Lung (tissue), 16 donors: Measurements from ENCODE around the gene ARHGEF1. TPM values are rescaled to one million over a fixed set of nuclear protein-coding genes. Genes with fewer than 3 reads are reported as not detected.

ENCODE experiments used
- ATAC-seq: fragments of 200-7000 bp; cut with Tn5 transposase; one replicate; pipeline ENCODE4 v1.9.1; 2020; ENCODE audit warnings: moderate number of reproducible peaks; ENCODE audit not compliant: insufficient read depth, low FRiP score
- DNase-seq, 3 donors: peaks; one replicate each; pipeline ENCODE4 v3.0.0-alpha.2; 2013 to 2017
- H3K27ac ChIP-seq, 2 donors: one replicate each; pipeline ENCODE4 v1.5.1; 2013; ENCODE audit warnings: mild to moderate bottlenecking in 2 of 2, moderate library complexity in 2 of 2, control low read depth in 1 of 2, inconsistent platforms in 1 of 2, low read depth in 1 of 2, low read length in 1 of 2
- H3K27me3 ChIP-seq, 3 donors: one replicate each; pipeline ENCODE4 v1.5.1; 2013; ENCODE audit warnings: low read length in 2 of 3; ENCODE audit not compliant: control insufficient read depth in 3 of 3, insufficient read depth in 3 of 3
- H3K36me3 ChIP-seq, 4 donors: one replicate each; pipeline ENCODE4 v1.5.1; 2013; ENCODE audit warnings: low read length in 4 of 4, mild to moderate bottlenecking in 1 of 4, moderate library complexity in 1 of 4; ENCODE audit not compliant: control insufficient read depth in 4 of 4, insufficient read depth in 4 of 4
- H3K4me1 ChIP-seq, 5 donors: one replicate each; pipeline ENCODE4 v1.5.1; 2013; ENCODE audit warnings: low read length in 5 of 5, mild to moderate bottlenecking in 2 of 5, moderate library complexity in 1 of 5; ENCODE audit not compliant: control insufficient read depth in 5 of 5, insufficient read depth in 5 of 5
- H3K4me3 ChIP-seq: one replicate; pipeline ENCODE4 v1.5.1; 2013; ENCODE audit warnings: mild to moderate bottlenecking, control low read depth, moderate library complexity
- H3K9ac ChIP-seq, 2 donors: one replicate each; pipeline ENCODE4 v1.5.1; 2013; ENCODE audit warnings: low read length in 2 of 2, control low read depth in 1 of 2; ENCODE audit not compliant: insufficient read depth in 1 of 2
- H3K9me3 ChIP-seq, 4 donors: one replicate each; pipeline ENCODE4 v1.5.1; 2013; ENCODE audit warnings: low read length in 3 of 4, mild to moderate bottlenecking in 1 of 4, moderate library complexity in 1 of 4; ENCODE audit not compliant: control insufficient read depth in 4 of 4, insufficient read depth in 3 of 4
- CTCF ChIP-seq: IDR thresholded peaks from 2 replicates; pipeline ENCODE4 v1.5.1; 2012; ENCODE audit warnings: mild to moderate bottlenecking; ENCODE audit errors: control extremely low read depth, extremely low read depth
- WGBS, 2 donors: extraction: QIAGEN DNeasy Blood & Tissue Kit; methylation state at CpG; one replicate each; pipeline ENCODE4 v1.1.7; 2013; 5-methylcytosine and 5-hydroxymethylcytosine counted together
- long read RNA-seq, 5 donors: transcript quantifications; one replicate each; lab custom pipeline, GENCODE V29; 2026
- polyA plus RNA-seq, 2 donors: library from polyadenylated mRNA; stranded (reverse); fragments of 200-250 nt; gene quantifications; one replicate each; pipeline ENCODE4 v1.2.1, GENCODE V29; 2013
- total RNA-seq, 2 donors: library from RNA; depleted of rRNA in 1 of 2; stranded (reverse); fragments of >200 nt in 1 of 2; gene quantifications; one replicate each; pipeline ENCODE4 v1.2.1, GENCODE V29; 2014 to 2021
- donor health status: control.
- donor health status: control.
- donor health status: Bipolar disorder and iron deficiency.
- donor health status: healthy.
- donor health status: DM: yes; HTN: yes; CAD: no.

Gene ARHGEF1
- 100 to 1,000 TPM in 1 of 2 donors, 10 to 100 TPM in 1; 55.4 to 231 TPM for total RNA-seq
- 100 to 1,000 TPM; 138 to 215 TPM for polyA plus RNA-seq
- long read RNA-seq, donor 1, partial matches to known transcripts = 0 of 7 reads
- long read RNA-seq, donor 1, other reads (novel, unspliced or antisense) = 0 of 7 reads
- long read RNA-seq, donor 2, partial matches to known transcripts = 0 of 1 reads
- long read RNA-seq, donor 2, other reads (novel, unspliced or antisense) = 0 of 1 reads
- long read RNA-seq, donor 3, partial matches to known transcripts = 0 of 2 reads
- long read RNA-seq, donor 3, other reads (novel, unspliced or antisense) = 0 of 2 reads
- long read RNA-seq, donor 4, partial matches to known transcripts = 0 of 3 reads
- long read RNA-seq, donor 4, other reads (novel, unspliced or antisense) = 0 of 3 reads
- long read RNA-seq, donor 5, partial matches to known transcripts = 5 of 11 reads
- long read RNA-seq, donor 5, other reads (novel, unspliced or antisense) = 0 of 11 reads

GRCh38 chr19:41882568-41883462 lies at the start of gene ARHGEF1:
ARHGEF1 (plus strand) TSS chr19:41883184; CDS start chr19:41888083, 4,899 bp downstream.
- Histone ChIP-seq H3K27ac (peak within 1 kb of the TSS; percentile 85 to 96), H3K36me3 (peaks cover 0 to under 1% (median 0%) of the 10 kb centered on the region in 4 donors), H3K27me3 (peaks cover 0 to 3% (median 0%) of the 10 kb centered on the region in 3 donors), H3K9me3 (no peaks in the 10 kb centered on the region), H3K4me3 (peak within 1 kb of the TSS; percentile 98), H3K9ac (peak within 1 kb of the TSS; percentile 25 to 62), H3K4me1 (peaks cover 0 to 33% (median 7%) of the 10 kb centered on the region in 5 donors)
- peak; percentile 42 to 57 (median 45) for DNase-seq
- no peak for TF ChIP-seq CTCF
- WGBS, 2 donors = 1% methylated on average over 23 to 80 of the region's 80 CpGs
- ATAC-seq = peak; percentile 29

- Histone ChIP-seq H3K9me3 (no peaks in the 10 kb centered on the region), H3K4me3 (no peak overlapping the region), H3K27me3 (peaks cover 0 to 13% (median 0%) of the 10 kb centered on the region in 3 donors), H3K9ac (no peak overlapping the region), H3K36me3 (no peaks in the 10 kb centered on the region), H3K27ac (no peak overlapping the region), H3K4me1 (no peaks in the 10 kb centered on the region)
- DNase-seq (no peak), ATAC-seq (no peak)
- TF ChIP-seq CTCF = no peak
- 68 to 81% methylated on average over 13 of the region's 13 CpGs for WGBS, 2 donors
These were observed 44.8 kb upstream of the ARHGEF1 start for GRCh38 chr19:41837981-41838708.

GRCh38 chr19:41839211-41839610 lies 43.8 kb upstream of the ARHGEF1 start:
- Histone ChIP-seq H3K4me1 (no peaks in the 10 kb centered on the region), H3K36me3 (no peaks in the 10 kb centered on the region), H3K27ac (no peak overlapping the region), H3K9ac (no peak overlapping the region), H3K9me3 (no peaks in the 10 kb centered on the region), H3K27me3 (peaks cover 0 to 18% (median 0%) of the 10 kb centered on the region in 3 donors), H3K4me3 (no peak overlapping the region)
- no peak for DNase-seq
- 61 to 72% methylated on average over 2 of the region's 2 CpGs for WGBS, 2 donors
- no peak for TF ChIP-seq CTCF
- ATAC-seq = no peak
